Suprapubic skin (tissue), 4 donors: Measurements from ENCODE around the gene MUC6.

Experiments used
- CTCF ChIP-seq, 2 donors: fragments of 200-600 bp in 1 of 2; fragments of 450-650 bp in 1 of 2; sonication (generic) in 1 of 2; IDR thresholded peaks; one replicate each; pipeline ENCODE4 v1.5.1; 2016 to 2019; ENCODE audit warnings: antibody characterized with exemption in 2 of 2, mild to moderate bottlenecking in 1 of 2, moderate library complexity in 1 of 2
- POLR2A ChIP-seq, 2 donors: fragments of 450-650 bp; IDR thresholded peaks; one replicate each; pipeline ENCODE4 v1.6.1; 2017; ENCODE audit warnings: antibody characterized with exemption in 2 of 2, mild to moderate bottlenecking in 2 of 2, moderate library complexity in 2 of 2
- POLR2AphosphoS5 ChIP-seq, 3 donors: sonication (generic); formaldehyde crosslinking; IDR thresholded peaks; one replicate each; pipeline ENCODE4 v1.6.1; 2017; ENCODE audit warnings: antibody characterized with exemption in 3 of 3

- TF ChIP-seq CTCF (IDR thresholded peaks at IDR 0.05): no peak
- no peak for TF ChIP-seq POLR2A (IDR thresholded peaks at IDR 0.05)
- no peak for TF ChIP-seq POLR2AphosphoS5 (IDR thresholded peaks at IDR 0.05)
These were observed 38.9 kb upstream of the MUC6 start for GRCh38 chr11:1075341-1075911.
